NCI-H748 treated with DMSO at 0.1 percent for 48 hours (cell line): ENCODE results near the gene TMCC1.
"Not testable (repeated sequence)": the region's sequence is repeated elsewhere in the genome, so short reads cannot be mapped to it uniquely, and the experiment has no call there.

Source experiments
- DNase-seq: peaks from one replicate; lab custom pipeline; 2025; lab: John Stamatoyannopoulos, UW

Gene TMCC1

DNA sequence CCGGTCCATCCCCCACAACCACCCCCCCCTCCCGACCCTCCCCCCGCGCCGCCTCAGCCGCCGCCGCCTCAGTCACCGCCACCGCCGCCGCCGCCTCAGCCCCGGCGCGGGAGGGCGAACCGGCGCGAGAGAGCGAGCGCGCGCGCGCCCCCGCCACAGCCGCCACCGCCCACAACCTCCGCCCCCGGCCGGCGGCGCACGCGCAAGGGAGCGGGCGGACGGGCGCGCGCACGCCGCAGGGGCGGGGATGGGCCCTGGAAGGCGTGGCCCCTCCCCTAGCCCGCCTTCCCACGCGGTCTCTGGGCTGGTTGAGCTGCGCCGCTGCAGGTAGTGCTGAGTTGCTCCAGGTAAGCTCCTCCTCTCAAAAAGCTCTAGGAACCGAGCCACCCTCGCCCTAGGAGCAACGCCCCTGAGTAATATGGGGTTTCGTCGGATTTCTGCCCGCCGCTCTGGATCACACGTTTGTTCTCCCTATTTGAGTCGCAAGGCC, at the start of gene TMCC1:
TSS of gene TMCC1 (minus strand) at position 131 of the 490 bp plus-strand sequence.
- peak; percentile 48 for DNase-seq

GRCh38 chr3:129943020-129943419, 49.5 kb upstream of the TMCC1 start:
- no peak for DNase-seq

GRCh38 chr3:129942296-129942695, 48.8 kb upstream of the TMCC1 start:
- DNase-seq = peak; percentile 8

GRCh38 chr3:129940086-129940485, 46.6 kb upstream of the TMCC1 start:
- no peak for DNase-seq

- DNase-seq = no peak
Observed at GRCh38 chr3:129938140-129938930, 44.8 kb upstream of the TMCC1 start.

- no peak for DNase-seq
Observed at GRCh38 chr3:129937717-129938116, 44.2 kb upstream of the TMCC1 start.

DNA sequence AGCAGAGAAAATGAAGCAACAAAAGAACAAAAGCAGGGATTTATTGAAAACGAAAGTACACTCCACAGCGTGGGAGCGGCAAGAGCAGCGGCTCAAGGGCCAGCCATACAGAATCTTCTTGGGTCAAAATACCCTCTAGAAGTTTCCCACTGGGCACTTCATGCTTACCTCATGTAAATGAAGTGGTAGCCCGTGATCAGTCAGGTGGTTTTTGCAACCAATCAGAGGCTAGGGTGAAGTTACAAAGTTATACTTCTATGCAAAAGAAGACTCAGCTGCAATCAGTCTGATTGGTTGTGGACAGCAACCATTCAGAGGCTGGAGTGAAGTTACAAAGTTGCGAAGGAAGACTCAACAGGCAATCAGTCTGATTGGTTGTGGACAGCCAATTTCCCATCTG, 43.2 kb upstream of the TMCC1 start:
- peak; percentile 10 for DNase-seq

GRCh38 chr3:129934234-129935123, 41.0 kb upstream of the TMCC1 start:
- peak; percentile 28 for DNase-seq

DNA sequence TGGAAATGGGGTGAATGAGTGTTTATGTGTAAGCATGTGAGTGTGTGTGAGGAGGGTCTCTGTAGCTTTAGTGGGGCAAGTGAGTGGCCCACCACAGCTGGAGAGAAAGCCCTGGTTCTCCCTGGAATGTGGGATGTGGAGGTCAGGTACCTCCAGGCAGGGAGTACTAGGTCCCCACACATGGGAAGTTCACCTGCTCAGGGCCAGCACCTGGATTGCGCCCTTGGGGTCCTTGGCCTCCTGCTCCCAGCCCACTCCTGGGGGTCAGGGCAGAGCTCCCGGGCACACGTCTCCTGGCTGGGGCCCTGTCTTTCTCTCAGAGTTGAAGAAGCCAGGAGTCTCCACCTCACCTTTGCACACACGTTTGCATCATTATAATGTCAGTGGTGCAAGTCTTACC, 40.0 kb upstream of the TMCC1 start:
- no peak for DNase-seq

DNA sequence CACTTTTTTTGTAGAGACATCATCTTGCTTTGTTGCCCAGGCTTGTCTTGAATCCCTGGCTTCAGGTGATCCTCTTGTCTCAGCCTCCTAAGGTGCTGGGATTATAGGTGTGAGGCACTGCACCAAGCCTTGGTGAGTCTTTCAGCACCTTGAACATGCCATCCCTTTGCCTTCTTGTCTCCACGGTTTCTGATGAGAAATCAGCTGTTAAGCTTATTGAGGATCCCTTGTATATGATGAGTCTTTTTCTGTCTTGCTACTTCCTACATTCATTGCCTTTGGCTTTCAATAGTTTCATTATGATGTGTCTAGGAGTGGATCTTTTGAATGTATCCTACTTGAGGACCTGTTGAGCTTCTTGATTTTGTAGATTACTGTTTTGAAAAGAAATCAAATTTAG, 35.9 kb upstream of the TMCC1 start:
- no peak for DNase-seq

- DNase-seq = no peak
Observed at GRCh38 chr3:129927072-129927471, 33.6 kb upstream of the TMCC1 start.

- no peak for DNase-seq
Observed at GRCh38 chr3:129919806-129920205, 26.3 kb upstream of the TMCC1 start.

- DNase-seq = no peak
Observed at GRCh38 chr3:129919357-129919756, 25.8 kb upstream of the TMCC1 start.

- DNase-seq = no peak
Observed at GRCh38 chr3:129918461-129918860, 24.9 kb upstream of the TMCC1 start.

DNA sequence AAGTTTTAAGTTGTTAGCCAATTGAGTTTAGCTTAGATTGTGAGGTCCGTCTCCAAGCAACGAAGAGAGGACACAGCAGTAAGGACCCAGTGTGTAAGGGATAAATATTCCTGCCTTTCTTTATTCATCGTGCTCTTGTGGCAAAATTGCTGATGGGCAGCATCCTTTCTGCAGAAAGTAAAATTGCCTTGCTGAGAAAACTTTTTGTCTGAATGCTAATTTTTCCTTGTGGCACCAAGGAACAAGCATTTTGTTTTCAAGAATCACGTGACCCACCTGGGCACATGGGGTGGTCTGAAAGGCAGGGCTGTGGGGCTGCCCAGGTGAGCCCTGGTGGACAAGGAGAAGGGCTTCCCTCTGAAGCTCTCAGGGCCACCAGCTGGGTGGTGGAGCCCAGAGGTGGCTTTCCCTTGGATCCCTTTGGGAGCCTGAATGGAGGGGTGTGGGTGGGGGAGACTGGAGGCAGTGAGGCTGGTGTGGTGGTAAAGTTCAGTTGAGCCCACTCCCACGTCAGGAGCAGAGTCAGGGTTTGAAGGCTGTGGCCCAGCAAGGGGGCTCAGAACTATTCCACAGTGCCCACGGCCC, 24.0 kb upstream of the TMCC1 start:
- DNase-seq = no peak

- no peak for DNase-seq
Observed at GRCh38 chr3:129913618-129914017, 20.1 kb upstream of the TMCC1 start.

GRCh38 chr3:129911261-129911861, 17.9 kb upstream of the TMCC1 start:
- no peak for DNase-seq

GRCh38 chr3:129909235-129909634, 15.7 kb upstream of the TMCC1 start:
- not testable (repeated sequence) for DNase-seq

DNA sequence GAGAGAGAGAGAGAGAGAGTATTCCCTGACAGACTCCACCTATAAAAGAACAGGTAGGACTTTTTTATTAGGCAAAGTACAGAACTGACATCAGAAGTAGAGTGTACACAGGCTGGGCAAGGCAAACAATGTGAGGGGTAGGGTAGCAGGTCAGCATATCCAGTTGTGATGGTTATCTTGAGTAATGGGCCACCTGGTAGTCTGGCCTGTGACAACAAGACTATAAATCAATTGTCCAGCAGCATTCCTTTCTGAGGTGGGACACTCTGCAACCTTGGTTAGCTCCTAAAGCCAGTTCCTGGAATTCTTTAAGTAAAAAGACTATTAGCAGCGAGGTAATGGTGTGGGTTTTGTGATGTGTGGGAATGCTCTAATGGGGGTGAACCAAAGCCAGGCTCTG, 14.9 kb upstream of the TMCC1 start:
- no peak for DNase-seq

- not testable (repeated sequence) for DNase-seq
Observed at GRCh38 chr3:129901272-129901671, 7.8 kb upstream of the TMCC1 start.

GRCh38 chr3:129897026-129897425, 3.5 kb upstream of the TMCC1 start:
- no peak for DNase-seq
